Fibroblast of lung (primary cell): ENCODE data around the gene LRRC70. TPM values are rescaled to one million over a fixed set of nuclear protein-coding genes. Genes with fewer than 3 reads are reported as not detected.

Experiments
- DNase-seq, 2 donors: peaks; one replicate each; pipeline versions ENCODE4 v3.0.0 to v3.0.0-alpha.2; 2010; ENCODE audit warnings: low read depth in 2 of 2
- H2AFZ ChIP-seq: 2 replicates; pipeline ENCODE4 v1.5.1; 2012; ENCODE audit warnings: low read length, control low read depth, inconsistent platforms
- H3K27ac ChIP-seq: 2 replicates; pipeline ENCODE4 v1.5.1; 2011; ENCODE audit warnings: low read length, control low read depth; ENCODE audit not compliant: insufficient read depth
- H3K27me3 ChIP-seq: 2 replicates; pipeline ENCODE4 v1.5.1; 2011; ENCODE audit warnings: mild to moderate bottlenecking, low read length; ENCODE audit not compliant: control insufficient read depth, insufficient read depth
- H3K36me3 ChIP-seq: 2 replicates; pipeline ENCODE4 v1.5.1; 2011; ENCODE audit warnings: low read length; ENCODE audit not compliant: control insufficient read depth, insufficient read depth
- H3K4me1 ChIP-seq: 2 replicates; pipeline ENCODE4 v1.5.1; 2011; ENCODE audit warnings: low read length; ENCODE audit not compliant: control insufficient read depth, insufficient read depth; ENCODE audit errors: extremely low read depth
- H3K4me2 ChIP-seq: 2 replicates; pipeline ENCODE4 v1.5.1; 2011; ENCODE audit warnings: low read length, control low read depth; ENCODE audit not compliant: insufficient read depth; ENCODE audit errors: extremely low read depth
- H3K4me3 ChIP-seq, 4 experiments: fragments of 200-600 bp in 1 of 4; sonication (generic) in 1 of 4; replicated peaks in 1 of 4; 2 replicates each; pipeline ENCODE4 v1.5.1; 2011 to 2016; ENCODE audit warnings: low read length in 4 of 4, low read depth in 3 of 4, mild to moderate bottlenecking in 3 of 4, control low read depth in 2 of 4, inconsistent platforms in 1 of 4, mixed read lengths in 1 of 4; ENCODE audit not compliant: insufficient read depth in 1 of 4; ENCODE audit errors: control extremely low read depth in 1 of 4
- H3K79me2 ChIP-seq: 2 replicates; pipeline ENCODE4 v1.5.1; 2012; ENCODE audit warnings: mild to moderate bottlenecking, low read length, inconsistent platforms; ENCODE audit not compliant: control insufficient read depth, insufficient read depth
- H3K9ac ChIP-seq: 2 replicates; pipeline ENCODE4 v1.5.1; 2011; ENCODE audit warnings: mild to moderate bottlenecking, low read length, control low read depth; ENCODE audit not compliant: insufficient read depth
- H3K9me3 ChIP-seq: 2 replicates; pipeline ENCODE4 v1.5.1; 2012; ENCODE audit warnings: low read depth, low read length; ENCODE audit not compliant: control insufficient read depth, insufficient read depth
- H4K20me1 ChIP-seq: 2 replicates; pipeline ENCODE4 v1.5.1; 2011; ENCODE audit warnings: low read length; ENCODE audit not compliant: control insufficient read depth, insufficient read depth; ENCODE audit errors: extremely low read depth
- CTCF ChIP-seq, 2 donors: IDR thresholded peaks in 1 of 2; conservative IDR thresholded peaks in 1 of 2; 1 replicate in 1 of 2; 2 replicates in 1 of 2; pipeline ENCODE4 v1.5.1; 2011 to 2012; ENCODE audit warnings: low read length in 2 of 2, control low read depth in 1 of 2, inconsistent platforms in 1 of 2, low read depth in 1 of 2, mild to moderate bottlenecking in 1 of 2
- EZH2 ChIP-seq: IDR thresholded peaks from 2 replicates; pipeline ENCODE4 v1.5.1; 2012; ENCODE audit warnings: low read length, control low read depth, mild to moderate bottlenecking; ENCODE audit errors: missing control alignments
- polyA plus RNA-seq, 2 donors: library from polyadenylated mRNA; depleted of rRNA in 1 of 2; stranded (reverse) in 1 of 2; unstranded in 1 of 2; fragments of >200 nt; gene quantifications; 2 replicates each; pipeline ENCODE4 v1.2.1, GENCODE V29; 2011 to 2012; ENCODE audit warnings: missing spikeins in 1 of 2
- total RNA-seq: library from RNA; depleted of rRNA; stranded (reverse); fragments of >200 nt; gene quantifications from 2 replicates; pipeline ENCODE4 v1.2.1, GENCODE V29; 2014

The LRRC70 gene
- total and polyA plus RNA-seq, 2 donors (not counting 1 experiment from before 2014, with no cell fraction given) = 0.34 to 1.3 TPM

DNA sequence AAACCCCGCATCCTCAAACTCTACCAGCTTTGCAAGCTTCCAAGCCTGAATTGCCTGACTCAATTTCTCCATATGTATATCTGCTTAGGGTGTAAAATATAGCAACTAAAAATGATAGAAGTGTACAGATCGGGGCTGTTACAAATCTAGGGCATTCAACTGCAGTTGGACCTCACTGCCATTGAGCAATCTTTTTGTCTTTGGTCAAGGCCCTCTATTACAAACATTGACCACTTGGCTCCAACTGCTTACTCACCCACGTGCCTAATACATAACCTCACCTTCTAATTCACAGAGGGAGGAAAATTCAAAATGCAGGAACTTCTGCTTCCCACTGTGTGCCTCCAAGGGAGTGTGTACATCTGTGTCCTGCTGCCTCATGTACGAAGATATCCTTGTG is 10.0 kb downstream of the LRRC70 start:
- Histone ChIP-seq H3K79me2 (no peaks in the 10 kb centered on the region), H4K20me1 (no peaks in the 10 kb centered on the region), H3K4me2 (no peak overlapping the region), H3K4me1 (no peaks in the 10 kb centered on the region), H3K36me3 (no peaks in the 10 kb centered on the region), H3K9ac (no peak overlapping the region), H3K9me3 (no peaks in the 10 kb centered on the region), H3K27ac (no peak overlapping the region), H3K27me3 (no peaks in the 10 kb centered on the region), H3K4me3 (no peak overlapping the region), H2AFZ (no peak overlapping the region)
- TF ChIP-seq CTCF (conservative IDR thresholded peaks at IDR 0.05 in 1 of 2, IDR thresholded peaks at IDR 0.05 in 1 of 2; ENCODE audit: low read depth in 1 of 2, low read length in 2 of 2) (no peak), EZH2 (no peak)
- DNase-seq = no peak

GRCh38 chr5:62589504-62589903 is 10.9 kb downstream of the LRRC70 start:
- DNase-seq = no peak
- Histone ChIP-seq H3K4me1 (no peaks in the 10 kb centered on the region), H3K9me3 (no peaks in the 10 kb centered on the region), H3K27me3 (no peaks in the 10 kb centered on the region), H3K27ac (no peak overlapping the region), H3K79me2 (no peaks in the 10 kb centered on the region), H3K4me3 (no peak overlapping the region), H2AFZ (no peak overlapping the region), H3K4me2 (no peak overlapping the region), H4K20me1 (no peaks in the 10 kb centered on the region), H3K36me3 (no peaks in the 10 kb centered on the region), H3K9ac (no peak overlapping the region)
- TF ChIP-seq EZH2 (no peak), CTCF (conservative IDR thresholded peaks at IDR 0.05 in 1 of 2, IDR thresholded peaks at IDR 0.05 in 1 of 2; ENCODE audit: low read depth in 1 of 2, low read length in 2 of 2) (no peak)

- Histone ChIP-seq H3K27me3 (no peaks in the 10 kb centered on the region), H3K4me1 (no peaks in the 10 kb centered on the region), H3K9me3 (no peaks in the 10 kb centered on the region), H3K4me3 (no peak overlapping the region), H3K79me2 (no peaks in the 10 kb centered on the region), H3K36me3 (no peaks in the 10 kb centered on the region), H2AFZ (no peak overlapping the region), H3K4me2 (no peak overlapping the region), H4K20me1 (no peaks in the 10 kb centered on the region), H3K9ac (no peak overlapping the region), H3K27ac (no peak overlapping the region)
- TF ChIP-seq CTCF (conservative IDR thresholded peaks at IDR 0.05 in 1 of 2, IDR thresholded peaks at IDR 0.05 in 1 of 2; ENCODE audit: low read depth in 1 of 2, low read length in 2 of 2) (no peak), EZH2 (no peak)
- no peak for DNase-seq
These were observed 11.8 kb downstream of the LRRC70 start for GRCh38 chr5:62590387-62590786.
